Activated T-cell treated with anti-CD3 and anti-CD28 coated beads, Interleukin-2, amount 50 U/mL, for 24 hours (primary cell): ENCODE data around the gene ZNF79.
A peak's percentile ranks its signal among the peaks of the same experiment; 100 is the strongest.
"Not testable (repeated sequence)": the region's sequence is repeated elsewhere in the genome, so short reads cannot be mapped to it uniquely, and the experiment has no call there.

Experiments
- DNase-seq: peaks from one replicate; pipeline ENCODE4 v3.0.0-alpha.2; 2020
- H3K27ac Mint-ChIP-seq: 2 replicates; pipeline ENCODE4 v1.8.0; 2020; ENCODE audit warnings: mild to moderate bottlenecking, mixed read lengths
- H3K27me3 Mint-ChIP-seq: 2 replicates; pipeline ENCODE4 v1.8.0; 2020; ENCODE audit warnings: mixed read lengths
- H3K36me3 Mint-ChIP-seq: 2 replicates; pipeline ENCODE4 v1.8.0; 2020; ENCODE audit warnings: low read depth, mixed read lengths
- H3K4me1 Mint-ChIP-seq: 2 replicates; pipeline ENCODE4 v1.8.0; 2020; ENCODE audit warnings: low read depth, mixed read lengths
- H3K4me3 Mint-ChIP-seq: 2 replicates; pipeline ENCODE4 v1.8.0; 2020; ENCODE audit warnings: mild to moderate bottlenecking, moderate library complexity, mixed read lengths
- H3K9me3 Mint-ChIP-seq: 2 replicates; pipeline ENCODE4 v1.8.0; 2020; ENCODE audit warnings: mixed read lengths

Gene ZNF79

GRCh38 chr9:127450830-127451607 is 26.8 kb downstream of the ZNF79 start, which contains the start of the genes LRSAM1 and RPL12:
LRSAM1 (plus strand) TSS chr9:127451510; CDS start chr9:127454528, 3,018 bp downstream.
RPL12 (minus strand) TSS chr9:127451406; CDS start chr9:127451317, 89 bp downstream.
- peak; percentile 100 for DNase-seq
- H3K36me3 Mint-ChIP-seq, result peaks cover 87% of the 10 kb centered on the region

GRCh38 chr9:127451608-127451857 is 27.4 kb downstream of the ZNF79 start:
- peaks cover 34% of the 10 kb centered on the region for H3K4me1 Mint-ChIP-seq

More at GRCh38 chr9:127450830-127451607, 26.8 kb downstream of the ZNF79 start, which contains the start of the genes LRSAM1 and RPL12:
- no peaks in the 10 kb centered on the region for H3K27me3 Mint-ChIP-seq
- H3K9me3 Mint-ChIP-seq, result no peaks in the 10 kb centered on the region
- H3K4me3 Mint-ChIP-seq, result peak within 1 kb of the TSS; percentile 98
- peak within 1 kb of the TSS; percentile 99 for H3K27ac Mint-ChIP-seq
- peaks cover 38% of the 10 kb centered on the region for H3K4me1 Mint-ChIP-seq

GRCh38 chr9:127451858-127452656 is 27.9 kb downstream of the ZNF79 start:
- Mint-ChIP-seq H3K27ac (peak overlapping the region; percentile 99), H3K27me3 (no peaks in the 10 kb centered on the region), H3K36me3 (peaks cover 83% of the 10 kb centered on the region), H3K4me3 (peak overlapping the region; percentile 98), H3K9me3 (no peaks in the 10 kb centered on the region), H3K4me1 (peaks cover 31% of the 10 kb centered on the region)
- DNase-seq, result peak; percentile 69

More at GRCh38 chr9:127451608-127451857, 27.4 kb downstream of the ZNF79 start:
- Mint-ChIP-seq H3K27ac (peak overlapping the region; percentile 99), H3K36me3 (peaks cover 83% of the 10 kb centered on the region), H3K27me3 (no peaks in the 10 kb centered on the region), H3K9me3 (no peaks in the 10 kb centered on the region), H3K4me3 (peak overlapping the region; percentile 98)
- no peak for DNase-seq

- peaks cover 27% of the 10 kb centered on the region for H3K4me1 Mint-ChIP-seq
These were observed 28.5 kb downstream of the ZNF79 start for GRCh38 chr9:127452691-127453090.

GRCh38 chr9:127455324-127455992 is 31.3 kb downstream of the ZNF79 start:
- Mint-ChIP-seq H3K36me3 (peaks cover 77% of the 10 kb centered on the region), H3K4me1 (peaks cover 7% of the 10 kb centered on the region), H3K27me3 (no peaks in the 10 kb centered on the region), H3K4me3 (no peak overlapping the region), H3K9me3 (no peaks in the 10 kb centered on the region), H3K27ac (no peak overlapping the region)
- peak; percentile 54 for DNase-seq

More at GRCh38 chr9:127452691-127453090, 28.5 kb downstream of the ZNF79 start:
- H3K4me3 Mint-ChIP-seq, result peak overlapping the region; percentile 98
- peak overlapping the region; percentile 99 for H3K27ac Mint-ChIP-seq
- no peaks in the 10 kb centered on the region for H3K27me3 Mint-ChIP-seq
- H3K36me3 Mint-ChIP-seq, result peaks cover 83% of the 10 kb centered on the region
- no peak for DNase-seq
- H3K9me3 Mint-ChIP-seq, result no peaks in the 10 kb centered on the region

- no peaks in the 10 kb centered on the region for H3K27me3 Mint-ChIP-seq
- no peaks in the 10 kb centered on the region for H3K9me3 Mint-ChIP-seq
- no peak overlapping the region for H3K27ac Mint-ChIP-seq
- H3K36me3 Mint-ChIP-seq, result peaks cover 75% of the 10 kb centered on the region
- no peak for DNase-seq
- peaks cover 5% of the 10 kb centered on the region for H3K4me1 Mint-ChIP-seq
- no peak overlapping the region for H3K4me3 Mint-ChIP-seq
These were observed 33.2 kb downstream of the ZNF79 start for GRCh38 chr9:127457191-127457878.

- peaks cover 84% of the 10 kb centered on the region for H3K36me3 Mint-ChIP-seq
- no peak for DNase-seq
- no peak overlapping the region for H3K4me3 Mint-ChIP-seq
- H3K4me1 Mint-ChIP-seq, result no peaks in the 10 kb centered on the region
- no peak overlapping the region for H3K27ac Mint-ChIP-seq
- no peaks in the 10 kb centered on the region for H3K9me3 Mint-ChIP-seq
- H3K27me3 Mint-ChIP-seq, result no peaks in the 10 kb centered on the region
These were observed 34.7 kb downstream of the ZNF79 start for GRCh38 chr9:127458921-127459320.

- Mint-ChIP-seq H3K27me3 (no peaks in the 10 kb centered on the region), H3K4me3 (no peak overlapping the region), H3K27ac (no peak overlapping the region), H3K9me3 (no peaks in the 10 kb centered on the region), H3K4me1 (no peaks in the 10 kb centered on the region), H3K36me3 (peaks cover 83% of the 10 kb centered on the region)
- DNase-seq, result no peak
These were observed 39.2 kb downstream of the ZNF79 start for GRCh38 chr9:127463382-127463781.

GRCh38 chr9:127463911-127464310 is 39.7 kb downstream of the ZNF79 start:
- Mint-ChIP-seq H3K4me3 (no peak overlapping the region), H3K27ac (no peak overlapping the region), H3K4me1 (no peaks in the 10 kb centered on the region), H3K27me3 (no peaks in the 10 kb centered on the region), H3K36me3 (peaks cover 83% of the 10 kb centered on the region), H3K9me3 (no peaks in the 10 kb centered on the region)
- no peak for DNase-seq

- not testable (repeated sequence) for H3K27ac Mint-ChIP-seq
- H3K36me3 Mint-ChIP-seq, result peaks cover 80% of the 10 kb centered on the region
These were observed 42.3 kb downstream of the ZNF79 start for GRCh38 chr9:127466407-127466917.

GRCh38 chr9:127467621-127468020 is 43.4 kb downstream of the ZNF79 start:
- Mint-ChIP-seq H3K36me3 (peaks cover 69% of the 10 kb centered on the region), H3K4me3 (no peak overlapping the region), H3K27ac (no peak overlapping the region), H3K9me3 (no peaks in the 10 kb centered on the region), H3K4me1 (peaks cover 1% of the 10 kb centered on the region), H3K27me3 (no peaks in the 10 kb centered on the region)
- no peak for DNase-seq

More at GRCh38 chr9:127466407-127466917, 42.3 kb downstream of the ZNF79 start:
- H3K4me3 Mint-ChIP-seq, DNase-seq, H3K9me3 Mint-ChIP-seq, H3K4me1 Mint-ChIP-seq, H3K27me3 Mint-ChIP-seq: not testable (repeated sequence)

- Mint-ChIP-seq H3K4me1 (peaks cover 1% of the 10 kb centered on the region), H3K36me3 (peaks cover 67% of the 10 kb centered on the region), H3K9me3 (no peaks in the 10 kb centered on the region), H3K27ac (no peak overlapping the region), H3K4me3 (no peak overlapping the region), H3K27me3 (no peaks in the 10 kb centered on the region)
- no peak for DNase-seq
These were observed 46.5 kb downstream of the ZNF79 start for GRCh38 chr9:127470662-127471061.

GRCh38 chr9:127473501-127473900 is 49.3 kb downstream of the ZNF79 start:
- Mint-ChIP-seq H3K36me3 (peaks cover 58% of the 10 kb centered on the region), H3K27me3 (no peaks in the 10 kb centered on the region), H3K9me3 (no peaks in the 10 kb centered on the region), H3K27ac (no peak overlapping the region), H3K4me1 (peaks cover 1% of the 10 kb centered on the region), H3K4me3 (no peak overlapping the region)
- no peak for DNase-seq

GRCh38 chr9:127473932-127474331 is 49.8 kb downstream of the ZNF79 start:
- no peak overlapping the region for H3K4me3 Mint-ChIP-seq
- no peaks in the 10 kb centered on the region for H3K9me3 Mint-ChIP-seq
- H3K27me3 Mint-ChIP-seq, result no peaks in the 10 kb centered on the region
- DNase-seq, result no peak
- peaks cover 1% of the 10 kb centered on the region for H3K4me1 Mint-ChIP-seq
- H3K36me3 Mint-ChIP-seq, result peaks cover 60% of the 10 kb centered on the region
- no peak overlapping the region for H3K27ac Mint-ChIP-seq
